ENCODE data around the gene AGPAT4. TPM values are rescaled to one million over a fixed set of nuclear protein-coding genes. Genes with fewer than 3 reads are reported as not detected.

The AGPAT4 gene
- total and polyA plus RNA-seq, 3 donors from 2014 or later, result 5.4 to 7.2 (median 6.4) TPM

GRCh38 chr6:161085246-161085645, 188.6 kb downstream of the AGPAT4 start:
- Histone ChIP-seq H3K4me3 (no peak overlapping the region), H3K4me1 (no peaks in the 10 kb centered on the region), H3K9me3 (no peaks in the 10 kb centered on the region), H3K36me3 (ENCODE audit: low read depth, missing control alignments) (no peaks in the 10 kb centered on the region), H3K27ac (no peak overlapping the region), H3K27me3 (no peaks in the 10 kb centered on the region)
- 80 to 85% methylated on average over 5 of the region's 5 CpGs for WGBS, 2 donors
- DNase-seq, result no peak
- TF ChIP-seq POLR2A (IDR thresholded peaks at IDR 0.05), result no peak
- no peak for TF ChIP-seq CTCF (IDR thresholded peaks at IDR 0.05)
- intact Hi-C loops (cut with DNase I; ENCODE audit: low total_unique reads), result no loop called here

DNA sequence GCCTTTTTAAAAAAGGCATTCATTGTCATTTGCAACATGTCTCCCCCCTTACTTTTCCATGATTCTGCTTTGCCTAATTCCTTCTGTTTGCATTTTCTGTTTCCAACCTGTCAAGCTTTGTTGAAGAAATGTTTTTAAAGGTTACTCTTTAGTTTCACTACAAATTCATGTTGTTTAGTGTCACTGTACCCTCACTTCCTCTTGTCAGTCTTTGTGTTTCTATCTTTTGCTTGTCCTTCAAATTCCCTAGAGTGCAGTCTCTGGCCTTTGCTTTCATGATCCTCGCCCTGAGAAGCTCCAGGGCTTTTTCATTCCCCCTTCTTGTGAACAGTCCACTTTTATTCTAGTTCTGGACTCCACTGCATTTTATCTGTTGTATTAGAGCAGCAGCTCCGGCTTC, 191.6 kb downstream of the AGPAT4 start:
- Histone ChIP-seq H3K4me1 (no peaks in the 10 kb centered on the region), H3K27me3 (no peaks in the 10 kb centered on the region), H3K9me3 (no peaks in the 10 kb centered on the region), H3K27ac (no peak overlapping the region), H3K36me3 (ENCODE audit: low read depth, missing control alignments) (no peaks in the 10 kb centered on the region), H3K4me3 (no peak overlapping the region)
- TF ChIP-seq CTCF (IDR thresholded peaks at IDR 0.05), result no peak
- no peak for TF ChIP-seq POLR2A (IDR thresholded peaks at IDR 0.05)
- no peak for DNase-seq
- intact Hi-C loops (cut with DNase I; ENCODE audit: low total_unique reads), result no loop called here
- WGBS, 2 donors, result 53 to 85% methylated on average over 2 of the region's 2 CpGs

DNA sequence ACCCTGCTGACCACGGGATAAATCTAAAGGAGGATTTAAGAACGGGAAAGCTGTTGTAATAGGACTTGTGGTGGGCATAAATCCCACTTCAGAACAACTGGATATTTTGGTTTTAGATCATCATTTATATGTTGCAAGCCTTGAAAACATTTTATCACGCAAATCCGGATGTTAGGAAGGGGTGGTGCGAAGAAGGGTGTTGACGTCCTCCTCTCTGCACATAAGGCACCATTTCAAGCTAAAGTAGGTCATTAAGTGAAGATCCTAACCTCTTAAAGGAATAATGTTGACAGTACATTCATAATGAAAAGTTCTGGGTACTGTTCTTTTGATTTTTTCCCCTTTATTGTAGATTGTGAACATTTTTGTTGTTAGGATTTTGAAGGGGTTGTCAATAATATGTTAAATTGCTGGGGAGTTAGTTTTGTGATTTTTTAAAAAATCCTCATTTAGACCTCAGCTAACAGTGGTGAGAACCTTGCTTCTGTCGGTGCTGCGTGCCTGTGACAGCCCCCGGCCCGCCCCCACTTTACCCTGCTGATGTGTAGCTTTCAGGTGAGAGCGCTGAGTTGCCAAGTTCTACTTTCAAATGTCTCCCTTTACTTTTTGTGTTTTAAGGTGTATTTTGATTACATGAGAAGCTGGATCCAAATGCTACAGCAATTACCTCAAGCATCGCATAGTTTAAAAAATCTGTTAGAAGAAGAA, 193.4 kb downstream of the AGPAT4 start:
- WGBS, 2 donors, result 91 to 95% methylated on average over 12 of the region's 12 CpGs
- DNase-seq, result no peak
- Histone ChIP-seq H3K4me1 (no peaks in the 10 kb centered on the region), H3K27ac (no peak overlapping the region), H3K36me3 (ENCODE audit: low read depth, missing control alignments) (no peaks in the 10 kb centered on the region), H3K9me3 (no peaks in the 10 kb centered on the region), H3K4me3 (no peak overlapping the region), H3K27me3 (no peaks in the 10 kb centered on the region)
- intact Hi-C loops (cut with DNase I; ENCODE audit: low total_unique reads), result no loop called here
- TF ChIP-seq CTCF (IDR thresholded peaks at IDR 0.05) (no peak), POLR2A (IDR thresholded peaks at IDR 0.05) (no peak)

All from testis (tissue), 3 donors.